ENCODE measurements around the gene KCP. TPM values are rescaled to one million over a fixed set of nuclear protein-coding genes. Genes with fewer than 3 reads are reported as not detected.
"Not testable (repeated sequence)": the region's sequence is repeated elsewhere in the genome, so short reads cannot be mapped to it uniquely, and the experiment has no call there.

The KCP gene
- total RNA-seq, 1 donor from 2014 or later = 0.19 TPM

- no peak for DNase-seq (ENCODE audit: low read depth)
Observed at GRCh38 chr7:128922496-128923410, 12.2 kb upstream of the KCP start.

- no peak for DNase-seq (ENCODE audit: low read depth)
Observed at GRCh38 chr7:128921866-128922440, 11.4 kb upstream of the KCP start.

GRCh38 chr7:128920913-128921582 lies 10.5 kb upstream of the KCP start:
- no peak for DNase-seq (ENCODE audit: low read depth)

- no peak for DNase-seq (ENCODE audit: low read depth)
Observed at GRCh38 chr7:128919881-128920799, 9.6 kb upstream of the KCP start.

GRCh38 chr7:128919241-128919640 lies 8.7 kb upstream of the KCP start:
- DNase-seq (ENCODE audit: low read depth) = no peak

GRCh38 chr7:128918016-128918665 lies 7.6 kb upstream of the KCP start:
- no peak for DNase-seq (ENCODE audit: low read depth)

- DNase-seq (ENCODE audit: low read depth) = no peak
Observed at GRCh38 chr7:128917122-128917521, 6.6 kb upstream of the KCP start.

GRCh38 chr7:128916643-128916915 lies 6.1 kb upstream of the KCP start:
- no peak for DNase-seq (ENCODE audit: low read depth)

- no peak for DNase-seq (ENCODE audit: low read depth)
Observed at GRCh38 chr7:128915841-128916642, 5.5 kb upstream of the KCP start.

GRCh38 chr7:128915271-128915819 lies 4.8 kb upstream of the KCP start:
- no peak for DNase-seq (ENCODE audit: low read depth)

GRCh38 chr7:128914566-128915151 lies 4.2 kb upstream of the KCP start:
- no peak for DNase-seq (ENCODE audit: low read depth)

- no peak for DNase-seq (ENCODE audit: low read depth)
Observed at GRCh38 chr7:128913870-128914565, 3.5 kb upstream of the KCP start.

GRCh38 chr7:128912709-128913495 lies 2.4 kb upstream of the KCP start:
- DNase-seq (ENCODE audit: low read depth) = not testable (repeated sequence)

GRCh38 chr7:128912281-128912680 lies 1.8 kb upstream of the KCP start:
- DNase-seq (ENCODE audit: low read depth) = no peak

- no peak for DNase-seq (ENCODE audit: low read depth)
Observed at GRCh38 chr7:128911423-128912031, 1.0 kb upstream of the KCP start.

GRCh38 chr7:128909625-128910568 lies 612 bp downstream of the KCP start:
- no peak for DNase-seq (ENCODE audit: low read depth)
